Hepatocyte (in vitro differentiated cells): Measurements from ENCODE around the gene CPA1. TPM values are rescaled to one million over a fixed set of nuclear protein-coding genes. Genes with fewer than 3 reads are reported as not detected.

ENCODE experiments used
- DNase-seq: peaks from one replicate; pipeline ENCODE4 v3.0.0-alpha.2; 2016; ENCODE audit warnings: low spot score
- H2AFZ ChIP-seq: fragments of 200-600 bp; sonication (generic); 2 replicates; pipeline ENCODE4 v1.6.0; 2016; ENCODE audit warnings: antibody characterized with exemption, mild to moderate bottlenecking
- H3K27ac ChIP-seq: fragments of 200-600 bp; sonication (generic); 2 replicates; pipeline ENCODE4 v1.5.1; 2016; ENCODE audit warnings: mild to moderate bottlenecking
- H3K27me3 ChIP-seq: fragments of 200-600 bp; sonication (generic); 2 replicates; pipeline ENCODE4 v1.6.1; 2016
- H3K36me3 ChIP-seq: fragments of 200-600 bp; sonication (generic); replicated peaks from 2 replicates; pipeline ENCODE4 v1.5.1; 2016; ENCODE audit warnings: low read depth; ENCODE audit not compliant: insufficient read depth
- H3K4me1 ChIP-seq: fragments of 200-600 bp; sonication (generic); 2 replicates; pipeline ENCODE4 v1.5.1; 2016; ENCODE audit warnings: mild to moderate bottlenecking, moderate library complexity; ENCODE audit not compliant: insufficient read depth
- H3K4me2 ChIP-seq: fragments of 200-600 bp; sonication (generic); 2 replicates; pipeline ENCODE4 v1.6.0; 2016
- H3K4me3 ChIP-seq: fragments of 200-600 bp; sonication (generic); 2 replicates; pipeline ENCODE4 v1.5.1; 2016; ENCODE audit warnings: mild to moderate bottlenecking
- H3K79me2 ChIP-seq: fragments of 200-600 bp; sonication (generic); 2 replicates; pipeline ENCODE4 v1.6.0; 2017; ENCODE audit warnings: mild to moderate bottlenecking
- H3K9me2 ChIP-seq: fragments of 200-600 bp; sonication (generic); replicated peaks from 2 replicates; pipeline ENCODE4 v1.6.0; 2017; ENCODE audit warnings: mild to moderate bottlenecking; ENCODE audit not compliant: insufficient read depth
- H3K9me3 ChIP-seq: fragments of 200-600 bp; sonication (generic); 2 replicates; pipeline ENCODE4 v1.5.1; 2016; ENCODE audit warnings: low read depth, mild to moderate bottlenecking
- H4K20me1 ChIP-seq: fragments of 200-600 bp; sonication (generic); 2 replicates; pipeline ENCODE4 v1.6.0; 2016; ENCODE audit warnings: mild to moderate bottlenecking; ENCODE audit not compliant: insufficient read depth, poor library complexity, severe bottlenecking
- CTCF ChIP-seq: fragments of 200-600 bp; sonication (generic); IDR thresholded peaks from 2 replicates; pipeline ENCODE4 v1.5.1; 2016; ENCODE audit warnings: antibody characterized with exemption, mild to moderate bottlenecking; ENCODE audit not compliant: poor library complexity
- EZH2 ChIP-seq: fragments of 200-600 bp; sonication (generic); IDR thresholded peaks from 2 replicates; pipeline ENCODE4 v1.6.1; 2016; ENCODE audit warnings: antibody characterized with exemption, mild to moderate bottlenecking, borderline replicate concordance
- EZH2phosphoT487 ChIP-seq: fragments of 200-600 bp; sonication (generic); IDR thresholded peaks from one replicate; pipeline ENCODE4 v1.6.1; 2018; ENCODE audit warnings: antibody characterized with exemption, mild to moderate bottlenecking, low read depth, moderate library complexity; ENCODE audit not compliant: unreplicated experiment, severe bottlenecking
- WGBS: methylation state at CpG from one replicate; pipeline ENCODE4 v1.1.6; 2016; ENCODE audit warnings: low lambda C conversion rate; ENCODE audit errors: missing lambda C conversion rate; 5-methylcytosine and 5-hydroxymethylcytosine counted together
- polyA plus RNA-seq: library from polyadenylated mRNA; unstranded; fragments of >200 nt; fragmentation: Nextera tagmentation; extraction: Ambion mirVana; gene quantifications from 2 replicates; pipeline ENCODE4 v1.2.1, GENCODE V29; 2016
- total RNA-seq: library from RNA; depleted of rRNA; stranded (reverse); fragments of >200 nt; gene quantifications from 2 replicates; pipeline ENCODE4 v1.2.3, GENCODE V29; 2014

CPA1 gene
- total and polyA plus RNA-seq, 2 experiments from 2014 or later = 3.8 to 4.4 TPM

DNA sequence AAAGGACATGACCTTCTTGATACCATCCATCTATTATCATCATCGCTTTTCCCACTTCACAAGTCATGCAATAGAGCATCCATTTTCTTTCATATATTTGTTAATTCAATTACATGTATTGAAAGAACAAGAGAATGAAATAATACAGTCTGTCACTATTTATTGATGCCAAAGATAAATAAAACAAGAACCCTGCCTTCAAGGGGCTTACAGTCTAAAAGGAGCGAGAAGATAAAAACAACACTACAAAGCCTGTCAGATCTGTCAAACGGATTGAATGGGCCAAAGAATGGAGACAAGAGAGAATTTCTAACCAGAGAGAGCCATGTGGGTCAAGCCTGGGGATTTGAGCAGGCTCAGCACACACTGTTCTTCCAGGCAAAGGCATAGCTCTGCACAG is 19.8 kb upstream of the CPA1 start:
- Histone ChIP-seq H3K9me3 (no peaks in the 10 kb centered on the region), H4K20me1 (no peaks in the 10 kb centered on the region), H3K4me2 (no peak overlapping the region), H2AFZ (no peak overlapping the region), H3K79me2 (no peaks in the 10 kb centered on the region), H3K36me3 (no peaks in the 10 kb centered on the region), H3K9me2 (no peaks in the 10 kb centered on the region), H3K27ac (no peak overlapping the region), H3K4me3 (no peak overlapping the region), H3K27me3 (no peaks in the 10 kb centered on the region), H3K4me1 (peaks cover 37% of the 10 kb centered on the region)
- DNase-seq = no peak
- no peak for TF ChIP-seq CTCF
- no peak for TF ChIP-seq EZH2
- TF ChIP-seq EZH2phosphoT487 = no peak
- WGBS = 95% methylated on average over 3 of the region's 3 CpGs

DNA sequence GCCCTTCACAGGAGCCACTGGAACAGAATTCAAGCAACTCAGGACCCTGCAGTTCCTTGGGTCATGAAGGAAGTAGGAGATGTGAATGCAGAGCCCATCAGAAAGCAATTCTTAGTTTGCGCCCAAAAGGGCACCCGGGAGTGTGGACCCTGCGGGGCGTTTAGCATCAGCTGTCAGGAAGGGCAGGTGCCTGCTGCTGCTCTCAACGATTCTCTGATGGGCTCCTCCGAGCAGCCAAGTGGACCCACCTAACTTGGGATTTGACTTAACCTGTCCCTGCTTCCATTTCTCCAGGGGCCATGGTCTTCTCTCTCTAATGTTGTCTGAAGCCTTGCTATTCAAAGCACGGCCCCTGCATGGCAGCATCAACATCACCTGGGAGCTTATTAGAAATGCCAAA is 18.6 kb upstream of the CPA1 start:
- Histone ChIP-seq H4K20me1 (no peaks in the 10 kb centered on the region), H3K9me3 (no peaks in the 10 kb centered on the region), H2AFZ (no peak overlapping the region), H3K4me3 (no peak overlapping the region), H3K36me3 (no peaks in the 10 kb centered on the region), H3K79me2 (no peaks in the 10 kb centered on the region), H3K4me1 (peaks cover 39% of the 10 kb centered on the region), H3K4me2 (no peak overlapping the region), H3K27ac (no peak overlapping the region), H3K9me2 (no peaks in the 10 kb centered on the region), H3K27me3 (no peaks in the 10 kb centered on the region)
- DNase-seq = no peak
- TF ChIP-seq EZH2phosphoT487 (no peak), EZH2 (no peak), CTCF (no peak)
- 94% methylated on average over 7 of the region's 7 CpGs for WGBS

- no peak overlapping the region for H2AFZ ChIP-seq
- H4K20me1 ChIP-seq = no peaks in the 10 kb centered on the region
- H3K9me3 ChIP-seq = no peaks in the 10 kb centered on the region
- TF ChIP-seq EZH2phosphoT487 (no peak), EZH2 (no peak)
- WGBS = 97% methylated on average over 10 of the region's 10 CpGs
- no peaks in the 10 kb centered on the region for H3K27me3 ChIP-seq
- H3K4me2 ChIP-seq = no peak overlapping the region
- peaks cover 35% of the 10 kb centered on the region for H3K4me1 ChIP-seq
- H3K4me3 ChIP-seq = no peak overlapping the region
- DNase-seq = no peak
- H3K36me3 ChIP-seq = no peaks in the 10 kb centered on the region
- no peaks in the 10 kb centered on the region for H3K9me2 ChIP-seq
- no peak overlapping the region for H3K27ac ChIP-seq
- no peaks in the 10 kb centered on the region for H3K79me2 ChIP-seq
These were observed 18.0 kb upstream of the CPA1 start for GRCh38 chr7:130362251-130362816.

DNA sequence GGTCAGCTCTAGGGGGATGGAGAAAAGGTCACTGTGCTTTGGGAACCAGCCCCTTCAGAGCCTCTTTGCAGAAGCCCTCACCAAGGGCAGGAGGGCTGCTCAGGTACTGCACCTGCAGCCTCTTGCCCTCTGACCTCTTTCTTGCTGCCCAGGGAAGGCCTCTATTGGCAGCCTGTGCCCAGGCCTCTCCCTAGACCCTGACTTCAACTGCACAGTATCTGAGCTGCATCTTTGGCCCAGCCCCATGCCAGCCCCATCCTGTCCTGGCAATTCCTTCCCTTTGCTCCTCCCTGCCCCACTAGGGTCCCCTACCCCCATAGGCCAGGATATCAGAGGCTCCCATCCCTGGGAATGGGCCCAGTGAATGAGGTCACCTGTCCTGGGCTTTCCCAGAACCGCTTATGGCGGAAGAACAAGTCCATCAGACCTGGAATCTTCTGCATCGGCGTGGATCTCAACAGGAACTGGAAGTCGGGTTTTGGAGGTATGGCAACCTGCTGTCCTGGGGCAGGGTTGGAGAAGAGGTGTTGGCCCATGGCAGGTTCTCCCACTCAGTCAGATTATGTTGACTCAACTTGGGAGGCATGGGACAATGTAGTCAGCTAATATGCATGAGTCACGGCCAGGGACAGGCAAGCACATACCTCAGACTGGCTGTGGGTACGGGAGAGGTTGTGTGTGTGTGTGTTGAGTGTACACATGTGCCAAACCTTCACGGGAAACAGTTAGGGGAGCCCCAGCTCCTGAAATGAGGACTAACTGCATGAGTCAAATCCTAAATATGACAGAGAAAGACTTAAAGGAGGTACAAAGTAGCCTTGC is 17.1 kb upstream of the CPA1 start:
- 71% methylated on average over 8 of the region's 8 CpGs for whole genome bisulfite sequencing
- Histone ChIP-seq H3K4me1 (peaks cover 35% of the 10 kb centered on the region), H3K9me2 (no peaks in the 10 kb centered on the region), H3K4me2 (no peak overlapping the region), H3K4me3 (no peak overlapping the region), H3K79me2 (no peaks in the 10 kb centered on the region), H3K27me3 (no peaks in the 10 kb centered on the region), H2AFZ (no peak overlapping the region), H4K20me1 (no peaks in the 10 kb centered on the region), H3K27ac (peak overlapping the region; percentile 86), H3K36me3 (no peaks in the 10 kb centered on the region), H3K9me3 (no peaks in the 10 kb centered on the region)
- DNase-seq = peak; percentile 80
- TF ChIP-seq EZH2 (no peak), EZH2phosphoT487 (no peak), CTCF (no peak)
